Activated CD8-positive, alpha-beta memory T cell treated with anti-CD3 and anti-CD28 coated beads, Interleukin-2, amount 10 ng/mL, durations not matched to agents 7 days and 5 days (primary cell): ENCODE data around the gene ADAMTS7. TPM values are rescaled to one million over a fixed set of nuclear protein-coding genes. Genes with fewer than 3 reads are reported as not detected.
"Not testable (repeated sequence)": the region's sequence is repeated elsewhere in the genome, so short reads cannot be mapped to it uniquely, and the experiment has no call there.

Experiments
- ATAC-seq: fragments of 150-1000 bp; cut with Tn5 transposase; one replicate; pipeline ENCODE4 v1.10.0; 2021; ENCODE audit warnings: moderate library complexity
- CTCF ChIA-PET: fragments of 350-600 bp; sonication (Branson Sonifier 250); formaldehyde crosslinking; loops from one replicate; lab custom pipeline; 2021; ENCODE audit warnings: antibody characterized with exemption; lab: Charles Lee
- DNase-seq: peaks from one replicate; pipeline ENCODE4 v3.0.0-alpha.2; 2020
- H3K27ac Mint-ChIP-seq: one replicate; pipeline ENCODE4 v1.8.0; 2021; ENCODE audit warnings: mild to moderate bottlenecking, mixed read lengths
- H3K27me3 Mint-ChIP-seq: one replicate; pipeline ENCODE4 v1.8.0; 2021; ENCODE audit warnings: mixed read lengths
- H3K36me3 Mint-ChIP-seq: one replicate; pipeline ENCODE4 v1.8.0; 2021; ENCODE audit warnings: mild to moderate bottlenecking, mixed read lengths
- H3K4me1 Mint-ChIP-seq: one replicate; pipeline ENCODE4 v1.8.0; 2021; ENCODE audit warnings: mixed read lengths
- H3K4me3 Mint-ChIP-seq: one replicate; pipeline ENCODE4 v1.8.0; 2021; ENCODE audit warnings: mild to moderate bottlenecking, moderate library complexity, mixed read lengths
- H3K9me3 Mint-ChIP-seq: one replicate; pipeline ENCODE4 v1.8.0; 2022; ENCODE audit warnings: low read depth, mixed read lengths
- total RNA-seq, 2 experiments: library from RNA; stranded (reverse); gene quantifications; one replicate each; pipeline ENCODE4 v1.2.3, GENCODE V29; 2021

Gene ADAMTS7
- total RNA-seq, 2 experiments from 2014 or later, result 0.18 to 0.28 TPM

- Mint-ChIP-seq H3K4me1 (no peaks in the 10 kb centered on the region), H3K36me3 (no peaks in the 10 kb centered on the region), H3K27me3 (peaks cover 4% of the 10 kb centered on the region), H3K4me3 (no peak overlapping the region), H3K27ac (no peak overlapping the region), H3K9me3 (no peaks in the 10 kb centered on the region)
- DNase-seq, result no peak
- CTCF ChIA-PET, result no interaction called here
- no peak for ATAC-seq
Measured at GRCh38 chr15:78841376-78841706, 30.1 kb upstream of the ADAMTS7 start.

GRCh38 chr15:78840661-78841375 is 29.6 kb upstream of the ADAMTS7 start:
- Mint-ChIP-seq H3K27me3 (peaks cover 4% of the 10 kb centered on the region), H3K4me1 (no peaks in the 10 kb centered on the region), H3K27ac (no peak overlapping the region), H3K36me3 (no peaks in the 10 kb centered on the region), H3K4me3 (no peak overlapping the region), H3K9me3 (no peaks in the 10 kb centered on the region)
- DNase-seq (no peak), ATAC-seq (no peak)
- CTCF ChIA-PET, result no interaction called here

GRCh38 chr15:78839151-78839550 is 27.9 kb upstream of the ADAMTS7 start:
- H3K4me1 Mint-ChIP-seq, DNase-seq, H3K9me3 Mint-ChIP-seq, ATAC-seq, H3K36me3 Mint-ChIP-seq, H3K4me3 Mint-ChIP-seq, H3K27me3 Mint-ChIP-seq, H3K27ac Mint-ChIP-seq, CTCF ChIA-PET: not testable (repeated sequence)

- no peaks in the 10 kb centered on the region for H3K36me3 Mint-ChIP-seq
- H3K27me3 Mint-ChIP-seq, result peaks cover 4% of the 10 kb centered on the region
- no peaks in the 10 kb centered on the region for H3K9me3 Mint-ChIP-seq
- ATAC-seq (no peak), DNase-seq (no peak)
- no peaks in the 10 kb centered on the region for H3K4me1 Mint-ChIP-seq
- H3K4me3 Mint-ChIP-seq, result no peak overlapping the region
- H3K27ac Mint-ChIP-seq, result no peak overlapping the region
- CTCF ChIA-PET, result no interaction called here
Measured at GRCh38 chr15:78838489-78838888, 27.2 kb upstream of the ADAMTS7 start.

GRCh38 chr15:78837543-78837942 is 26.3 kb upstream of the ADAMTS7 start:
- H3K27ac Mint-ChIP-seq, result no peak overlapping the region
- no peaks in the 10 kb centered on the region for H3K36me3 Mint-ChIP-seq
- H3K4me1 Mint-ChIP-seq, result no peaks in the 10 kb centered on the region
- H3K4me3 Mint-ChIP-seq, result no peak overlapping the region
- H3K27me3 Mint-ChIP-seq, result peaks cover 13% of the 10 kb centered on the region
- DNase-seq (no peak), ATAC-seq (no peak)
- CTCF ChIA-PET, result no interaction called here
- no peaks in the 10 kb centered on the region for H3K9me3 Mint-ChIP-seq

- no peaks in the 10 kb centered on the region for H3K4me1 Mint-ChIP-seq
- ATAC-seq (no peak), DNase-seq (no peak)
- CTCF ChIA-PET, result no interaction called here
- no peak overlapping the region for H3K4me3 Mint-ChIP-seq
- no peaks in the 10 kb centered on the region for H3K9me3 Mint-ChIP-seq
- no peak overlapping the region for H3K27ac Mint-ChIP-seq
- no peaks in the 10 kb centered on the region for H3K36me3 Mint-ChIP-seq
- peaks cover 17% of the 10 kb centered on the region for H3K27me3 Mint-ChIP-seq
Measured at GRCh38 chr15:78837131-78837530, 25.9 kb upstream of the ADAMTS7 start.

GRCh38 chr15:78836333-78836732 is 25.1 kb upstream of the ADAMTS7 start:
- no peak for DNase-seq
- no peaks in the 10 kb centered on the region for H3K9me3 Mint-ChIP-seq
- CTCF ChIA-PET, result no interaction called here
- no peak for ATAC-seq
- H3K27me3 Mint-ChIP-seq, result peaks cover 22% of the 10 kb centered on the region
- H3K4me3 Mint-ChIP-seq, result no peak overlapping the region
- H3K36me3 Mint-ChIP-seq, result no peaks in the 10 kb centered on the region
- no peak overlapping the region for H3K27ac Mint-ChIP-seq
- no peaks in the 10 kb centered on the region for H3K4me1 Mint-ChIP-seq

- no peaks in the 10 kb centered on the region for H3K9me3 Mint-ChIP-seq
- ATAC-seq (no peak), DNase-seq (no peak)
- H3K36me3 Mint-ChIP-seq, result no peaks in the 10 kb centered on the region
- peaks cover 8% of the 10 kb centered on the region for H3K4me1 Mint-ChIP-seq
- no peak overlapping the region for H3K4me3 Mint-ChIP-seq
- no peak overlapping the region for H3K27ac Mint-ChIP-seq
- CTCF ChIA-PET, result interaction anchor here (1.0 kb wide), 1 partner anchor 28 kb away, joined by 3 read pairs; no protein-coding TSS in a partner anchor
- peaks cover 22% of the 10 kb centered on the region for H3K27me3 Mint-ChIP-seq
Measured at GRCh38 chr15:78831229-78832207, 20.3 kb upstream of the ADAMTS7 start.

GRCh38 chr15:78830514-78831228 is 19.4 kb upstream of the ADAMTS7 start:
- Mint-ChIP-seq H3K27me3 (peaks cover 22% of the 10 kb centered on the region), H3K4me1 (peaks cover 8% of the 10 kb centered on the region), H3K9me3 (no peaks in the 10 kb centered on the region), H3K36me3 (no peaks in the 10 kb centered on the region), H3K4me3 (peak overlapping the region; percentile 51), H3K27ac (no peak overlapping the region)
- no peak for DNase-seq
- CTCF ChIA-PET, result interaction anchor here (1.0 to 1.5 kb wide), 2 partner anchors 29 to 149 kb away, joined by 3 read pairs; no protein-coding TSS in a partner anchor
- peak; percentile 64 for ATAC-seq

- DNase-seq (no peak), ATAC-seq (no peak)
- no peak overlapping the region for H3K4me3 Mint-ChIP-seq
- peaks cover 8% of the 10 kb centered on the region for H3K4me1 Mint-ChIP-seq
- CTCF ChIA-PET, result interaction anchor here (0.7 kb wide), 2 partner anchors 10 to 851 kb away, joined by 3 read pairs; no protein-coding TSS in a partner anchor
- no peaks in the 10 kb centered on the region for H3K36me3 Mint-ChIP-seq
- H3K9me3 Mint-ChIP-seq, result no peaks in the 10 kb centered on the region
- H3K27me3 Mint-ChIP-seq, result peaks cover 22% of the 10 kb centered on the region
- H3K27ac Mint-ChIP-seq, result no peak overlapping the region
Measured at GRCh38 chr15:78828920-78829319, 17.7 kb upstream of the ADAMTS7 start.

- Mint-ChIP-seq H3K4me1 (no peaks in the 10 kb centered on the region), H3K4me3 (no peak overlapping the region), H3K27me3 (peaks cover 7% of the 10 kb centered on the region), H3K27ac (no peak overlapping the region), H3K9me3 (no peaks in the 10 kb centered on the region), H3K36me3 (no peaks in the 10 kb centered on the region)
- DNase-seq (no peak), ATAC-seq (no peak)
- CTCF ChIA-PET, result interaction anchor here (0.6 kb wide), 1 partner anchor 342 kb away, joined by 3 read pairs; no protein-coding TSS in a partner anchor
Measured at GRCh38 chr15:78822514-78822913, 11.2 kb upstream of the ADAMTS7 start.

GRCh38 chr15:78811825-78812183 is 540 bp upstream of the ADAMTS7 start:
- no peak for DNase-seq
- CTCF ChIA-PET, result interaction anchor here (1.0 to 2.8 kb wide), 5 partner anchors 15 to 71 kb away, joined by 3 to 8 read pairs (median 4); no protein-coding TSS in a partner anchor
- peak; percentile 28 for ATAC-seq
- no peaks in the 10 kb centered on the region for H3K9me3 Mint-ChIP-seq
- H3K4me3 Mint-ChIP-seq, result peak overlapping the region; percentile 50
- H3K27me3 Mint-ChIP-seq, result peaks cover 52% of the 10 kb centered on the region
- no peak overlapping the region for H3K27ac Mint-ChIP-seq
- peaks cover 6% of the 10 kb centered on the region for H3K4me1 Mint-ChIP-seq
- H3K36me3 Mint-ChIP-seq, result peaks cover 3% of the 10 kb centered on the region
